ENCODE measurements around the gene OPCML. TPM values are rescaled to one million over a fixed set of nuclear protein-coding genes. Genes with fewer than 3 reads are reported as not detected.

OPCML gene
- total RNA-seq, 1 donor from 2014 or later, result not detected

DNA sequence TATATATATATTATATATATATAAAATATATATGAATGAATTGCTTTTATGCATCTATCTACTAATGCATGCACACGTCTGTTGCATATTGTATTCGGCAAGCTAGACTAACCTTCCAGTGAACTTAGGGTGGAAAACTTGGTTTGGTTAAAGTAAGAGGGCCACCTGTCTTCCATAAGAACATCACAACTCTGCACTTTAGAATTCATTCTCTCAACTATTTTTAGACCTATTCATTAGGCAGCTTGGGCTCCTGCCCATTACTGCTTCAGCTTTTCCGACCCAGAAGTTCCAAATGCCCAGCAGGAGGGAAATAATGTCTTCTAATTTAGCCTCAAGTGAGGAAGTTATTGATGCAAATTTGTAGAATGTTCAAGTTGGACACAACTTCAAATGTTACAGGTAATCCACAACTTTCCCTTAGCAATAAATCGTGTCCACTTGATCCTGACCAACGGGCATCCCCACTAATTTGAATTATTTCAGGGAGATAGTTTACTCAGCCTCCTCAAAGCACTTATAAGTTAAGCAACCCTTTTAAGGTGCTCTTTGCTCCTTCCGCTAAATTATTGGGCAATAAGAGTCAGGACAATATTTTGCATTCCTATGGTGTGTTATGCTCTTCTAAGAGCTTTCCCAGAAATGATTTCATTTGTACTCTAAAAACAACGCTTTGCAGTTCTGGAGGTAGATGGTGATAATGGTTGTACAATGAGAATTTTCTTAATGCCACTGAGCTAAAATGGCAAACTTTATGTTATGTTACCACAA, 132.3 kb downstream of the OPCML start:
- Histone ChIP-seq H3K27ac (no peak overlapping the region), H3K4me1 (no peaks in the 10 kb centered on the region), H3K36me3 (no peaks in the 10 kb centered on the region), H3K9me3 (no peaks in the 10 kb centered on the region), H3K27me3 (no peaks in the 10 kb centered on the region), H3K4me3 (no peak overlapping the region)
- DNase-seq (ENCODE audit: extremely low spot score in 2 of 2), result no peak
- TF ChIP-seq POLR2A (IDR thresholded peaks at IDR 0.05) (no peak), POLR2AphosphoS5 (IDR thresholded peaks at IDR 0.05; ENCODE audit: insufficient read depth in 1 of 2, low read depth in 1 of 2) (no peak)
- intact Hi-C loops (cut with DNase I), result loop anchor here (10.0 kb wide), 1 partner anchor 55 kb away; no protein-coding TSS in a partner anchor

DNA sequence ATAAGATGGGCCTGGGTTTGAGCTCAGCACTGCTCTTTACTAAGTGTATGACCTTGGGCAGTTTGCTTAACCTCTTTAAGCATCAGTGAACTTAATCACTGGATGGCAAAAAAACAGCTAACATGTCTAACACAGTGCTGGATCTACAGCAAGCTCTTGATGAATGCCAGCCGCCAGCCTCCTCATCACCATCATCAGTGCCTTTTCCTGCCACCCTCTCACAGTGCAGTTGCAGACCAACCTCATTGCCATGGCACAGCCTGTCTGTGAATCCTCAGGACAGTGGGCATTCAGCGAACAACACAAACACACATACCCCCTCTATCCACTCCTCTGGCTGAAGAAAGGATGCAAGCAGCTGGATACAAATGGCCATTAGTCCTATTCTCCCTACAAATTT, 133.0 kb downstream of the OPCML start:
- H3K36me3 ChIP-seq, result no peaks in the 10 kb centered on the region
- no peak for DNase-seq (ENCODE audit: extremely low spot score in 2 of 2)
- H3K9me3 ChIP-seq, result no peaks in the 10 kb centered on the region
- H3K27ac ChIP-seq, result no peak overlapping the region
- no peaks in the 10 kb centered on the region for H3K27me3 ChIP-seq
- H3K4me1 ChIP-seq, result no peaks in the 10 kb centered on the region
- TF ChIP-seq, protein P1, sequence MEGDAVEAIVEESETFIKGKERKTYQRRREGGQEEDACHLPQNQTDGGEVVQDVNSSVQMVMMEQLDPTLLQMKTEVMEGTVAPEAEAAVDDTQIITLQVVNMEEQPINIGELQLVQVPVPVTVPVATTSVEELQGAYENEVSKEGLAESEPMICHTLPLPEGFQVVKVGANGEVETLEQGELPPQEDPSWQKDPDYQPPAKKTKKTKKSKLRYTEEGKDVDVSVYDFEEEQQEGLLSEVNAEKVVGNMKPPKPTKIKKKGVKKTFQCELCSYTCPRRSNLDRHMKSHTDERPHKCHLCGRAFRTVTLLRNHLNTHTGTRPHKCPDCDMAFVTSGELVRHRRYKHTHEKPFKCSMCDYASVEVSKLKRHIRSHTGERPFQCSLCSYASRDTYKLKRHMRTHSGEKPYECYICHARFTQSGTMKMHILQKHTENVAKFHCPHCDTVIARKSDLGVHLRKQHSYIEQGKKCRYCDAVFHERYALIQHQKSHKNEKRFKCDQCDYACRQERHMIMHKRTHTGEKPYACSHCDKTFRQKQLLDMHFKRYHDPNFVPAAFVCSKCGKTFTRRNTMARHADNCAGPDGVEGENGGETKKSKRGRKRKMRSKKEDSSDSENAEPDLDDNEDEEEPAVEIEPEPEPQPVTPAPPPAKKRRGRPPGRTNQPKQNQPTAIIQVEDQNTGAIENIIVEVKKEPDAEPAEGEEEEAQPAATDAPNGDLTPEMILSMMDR (IDR thresholded peaks at IDR 0.05), result no peak
- TF ChIP-seq POLR2A (IDR thresholded peaks at IDR 0.05), result no peak
- TF ChIP-seq POLR2AphosphoS5 (IDR thresholded peaks at IDR 0.05; ENCODE audit: insufficient read depth in 1 of 2, low read depth in 1 of 2), result no peak
- intact Hi-C loops (cut with DNase I), result loop anchor here (10.0 kb wide), 1 partner anchor 56 kb away; no protein-coding TSS in a partner anchor
- H3K4me3 ChIP-seq, result no peak overlapping the region

DNA sequence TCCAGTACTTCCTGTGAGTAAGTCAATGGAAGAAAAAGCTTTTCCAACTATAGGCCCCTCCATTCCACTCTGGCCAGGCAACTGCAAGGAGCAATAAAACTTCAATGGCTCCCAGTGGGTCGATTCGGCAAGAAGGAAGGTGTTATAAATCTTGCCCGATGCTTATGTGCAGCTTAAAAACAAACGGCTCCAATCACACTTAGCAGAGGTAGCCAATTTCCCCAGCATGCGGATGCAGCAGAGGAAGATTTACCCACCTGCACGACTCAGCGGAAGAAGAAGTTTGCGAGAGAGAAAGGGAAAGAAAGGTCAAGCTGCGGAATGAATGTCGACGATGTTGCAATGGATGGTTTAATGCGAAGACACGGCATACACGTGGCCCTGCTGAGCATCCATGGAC, 141.5 kb downstream of the OPCML start:
- Histone ChIP-seq H3K4me3 (no peak overlapping the region), H3K4me1 (no peaks in the 10 kb centered on the region), H3K27ac (no peak overlapping the region), H3K27me3 (no peaks in the 10 kb centered on the region), H3K9me3 (no peaks in the 10 kb centered on the region), H3K36me3 (no peaks in the 10 kb centered on the region)
- no peak for TF ChIP-seq POLR2A (IDR thresholded peaks at IDR 0.05)
- no peak for TF ChIP-seq POLR2AphosphoS5 (IDR thresholded peaks at IDR 0.05; ENCODE audit: insufficient read depth in 1 of 2, low read depth in 1 of 2)
- TF ChIP-seq, protein P1 (IDR thresholded peaks at IDR 0.05), result no peak
- no peak for DNase-seq (ENCODE audit: extremely low spot score in 2 of 2)
- intact Hi-C loops (cut with DNase I), result loop anchor here (10.0 kb wide), 1 partner anchor 64 kb away; no protein-coding TSS in a partner anchor

DNA sequence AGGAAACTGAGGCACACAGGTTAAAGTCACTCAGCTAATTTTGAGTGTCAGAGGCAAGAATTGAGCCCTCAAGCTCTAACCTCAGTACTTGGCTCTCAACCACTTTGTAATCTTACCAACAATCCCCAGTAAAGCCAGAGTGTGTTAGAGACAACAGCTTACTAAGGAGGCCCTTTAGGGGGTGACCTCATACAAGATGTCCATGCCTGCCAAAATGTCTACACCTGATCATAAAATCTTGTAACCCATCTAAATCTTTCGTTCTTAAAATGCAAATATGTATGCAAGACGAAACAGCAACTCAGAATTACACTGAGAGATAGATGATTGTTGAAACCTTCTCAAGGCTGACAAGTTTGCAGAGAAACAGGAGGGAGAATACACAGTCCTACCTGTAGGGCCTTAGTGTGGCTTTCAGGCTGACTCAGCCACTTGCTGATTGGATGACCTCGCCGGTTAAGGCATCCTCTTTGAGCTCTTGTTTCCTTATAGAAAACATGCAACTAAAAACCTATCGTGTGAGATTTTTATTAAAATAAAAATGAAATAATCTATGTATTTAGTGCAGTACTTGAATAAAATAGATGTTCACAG, 143.2 kb downstream of the OPCML start:
- intact Hi-C loops (cut with DNase I), result no loop called here
- Histone ChIP-seq H3K27ac (no peak overlapping the region), H3K4me3 (no peak overlapping the region), H3K4me1 (no peaks in the 10 kb centered on the region), H3K27me3 (no peaks in the 10 kb centered on the region), H3K9me3 (no peaks in the 10 kb centered on the region), H3K36me3 (no peaks in the 10 kb centered on the region)
- no peak for DNase-seq (ENCODE audit: extremely low spot score in 2 of 2)
- no peak for TF ChIP-seq POLR2A (IDR thresholded peaks at IDR 0.05)

DNA sequence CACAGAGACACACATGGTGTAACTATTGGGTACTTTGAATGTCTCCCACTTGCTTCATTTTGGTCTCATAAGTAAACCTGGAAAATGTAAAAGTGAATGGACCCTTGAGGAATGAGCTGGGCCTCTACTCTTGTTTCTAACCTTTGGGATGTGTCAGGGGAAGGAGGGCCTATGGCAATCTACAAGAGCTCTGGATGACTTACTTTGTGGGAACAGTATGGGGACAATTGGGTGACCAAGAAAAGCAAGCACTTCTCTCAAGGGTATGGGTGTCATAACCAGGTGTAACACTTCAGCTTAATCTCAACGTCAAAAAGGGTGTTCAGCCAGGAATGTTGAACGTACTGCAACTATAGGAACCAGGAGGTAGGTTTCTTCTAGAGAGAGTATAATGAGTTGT, 144.0 kb downstream of the OPCML start:
- Histone ChIP-seq H3K4me1 (peaks cover 6% of the 10 kb centered on the region), H3K27me3 (no peaks in the 10 kb centered on the region), H3K36me3 (no peaks in the 10 kb centered on the region), H3K9me3 (no peaks in the 10 kb centered on the region), H3K27ac (no peak overlapping the region), H3K4me3 (no peak overlapping the region)
- intact Hi-C loops (cut with DNase I), result no loop called here
- no peak for TF ChIP-seq POLR2AphosphoS5 (IDR thresholded peaks at IDR 0.05; ENCODE audit: insufficient read depth in 1 of 2, low read depth in 1 of 2)
- TF ChIP-seq, protein P1 (IDR thresholded peaks at IDR 0.05), result no peak
- no peak for TF ChIP-seq POLR2A (IDR thresholded peaks at IDR 0.05)
- no peak for DNase-seq (ENCODE audit: extremely low spot score in 2 of 2)

DNA sequence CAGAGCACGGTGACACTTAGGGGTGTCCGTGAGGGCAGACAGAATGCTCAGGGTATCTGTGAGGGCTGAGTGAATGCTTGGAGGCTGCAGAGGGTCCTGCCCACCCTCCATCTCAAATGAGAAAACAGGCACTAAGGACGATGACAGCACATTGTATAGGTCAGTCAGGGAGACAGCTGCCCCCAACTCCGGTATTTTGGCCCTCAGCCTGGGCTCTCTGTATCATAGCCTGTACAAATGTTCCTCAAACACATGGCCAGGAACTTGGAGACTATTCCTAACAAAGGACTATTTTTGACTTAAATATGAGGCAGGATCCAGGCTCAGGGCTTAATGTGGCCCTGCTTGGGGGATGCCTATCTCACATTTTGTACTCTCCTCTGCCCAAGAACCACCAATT, 145.4 kb downstream of the OPCML start:
- Histone ChIP-seq H3K27ac (no peak overlapping the region), H3K4me1 (peaks cover 20% of the 10 kb centered on the region), H3K36me3 (no peaks in the 10 kb centered on the region), H3K27me3 (no peaks in the 10 kb centered on the region), H3K9me3 (no peaks in the 10 kb centered on the region), H3K4me3 (no peak overlapping the region)
- intact Hi-C loops (cut with DNase I), result no loop called here
- TF ChIP-seq POLR2A (IDR thresholded peaks at IDR 0.05) (no peak), POLR2AphosphoS5 (IDR thresholded peaks at IDR 0.05; ENCODE audit: insufficient read depth in 1 of 2, low read depth in 1 of 2) (no peak)
- TF ChIP-seq, protein P1 (IDR thresholded peaks at IDR 0.05), result no peak
- no peak for DNase-seq (ENCODE audit: extremely low spot score in 2 of 2)

Data from vagina (tissue), 2 donors.